MM.1S (cell line): Measurements from ENCODE around the gene TNFAIP3.

Experiments
- DNase-seq: peaks from one replicate; pipeline ENCODE4 v3.0.0-alpha.2; 2015
- H2AFZ ChIP-seq: fragments of 300-600 bp; sonication (generic); 2 replicates; pipeline ENCODE4 v1.6.0; 2016; ENCODE audit warnings: antibody characterized with exemption, low read length
- H3F3A ChIP-seq: fragments of 300-600 bp; sonication (generic); 2 replicates; pipeline ENCODE4 v1.6.1; 2016; ENCODE audit warnings: mild to moderate bottlenecking, antibody characterized with exemption, low read length, moderate library complexity, mixed read lengths; ENCODE audit not compliant: insufficient read depth
- H3K27ac ChIP-seq: fragments of 300-600 bp; sonication (generic); 2 replicates; pipeline ENCODE4 v1.5.1; 2016; ENCODE audit warnings: mild to moderate bottlenecking, low read length
- H3K27me3 ChIP-seq: fragments of 300-600 bp; sonication (generic); replicated peaks from 2 replicates; pipeline ENCODE4 v1.6.0; 2016; ENCODE audit warnings: low read length; ENCODE audit not compliant: insufficient read depth
- H3K36me3 ChIP-seq: fragments of 300-600 bp; sonication (generic); replicated peaks from 2 replicates; pipeline ENCODE4 v1.6.1; 2016; ENCODE audit warnings: mild to moderate bottlenecking, low read length, mixed read lengths; ENCODE audit not compliant: insufficient read depth
- H3K4me1 ChIP-seq: fragments of 300-600 bp; sonication (generic); 2 replicates; pipeline ENCODE4 v1.6.1; 2016; ENCODE audit warnings: low read length, mixed read lengths
- H3K4me2 ChIP-seq: fragments of 300-600 bp; sonication (generic); 2 replicates; pipeline ENCODE4 v1.6.0; 2016; ENCODE audit warnings: low read depth, low read length
- H3K4me3 ChIP-seq: fragments of 300-600 bp; sonication (generic); 2 replicates; pipeline ENCODE4 v1.5.1; 2016; ENCODE audit warnings: low read length, mixed read lengths
- H3K79me2 ChIP-seq: fragments of 300-600 bp; sonication (generic); 2 replicates; pipeline ENCODE4 v1.6.1; 2016; ENCODE audit warnings: mixed run types, low read length, mixed read lengths
- H3K9ac ChIP-seq: fragments of 300-600 bp; sonication (generic); 2 replicates; pipeline ENCODE4 v1.6.1; 2016; ENCODE audit warnings: low read length, mixed read lengths
- H3K9me2 ChIP-seq: fragments of 300-600 bp; sonication (generic); replicated peaks from 2 replicates; pipeline ENCODE4 v1.6.1; 2016; ENCODE audit warnings: mild to moderate bottlenecking, low read length, mixed read lengths; ENCODE audit not compliant: insufficient read depth
- H3K9me3 ChIP-seq: fragments of 300-600 bp; sonication (generic); replicated peaks from 2 replicates; pipeline ENCODE4 v1.6.1; 2016; ENCODE audit warnings: mild to moderate bottlenecking, low read length, mixed read lengths; ENCODE audit not compliant: insufficient read depth
- H4K20me1 ChIP-seq: fragments of 300-600 bp; sonication (generic); 2 replicates; pipeline ENCODE4 v1.6.1; 2016; ENCODE audit warnings: mild to moderate bottlenecking, low read length, moderate library complexity, mixed read lengths; ENCODE audit not compliant: insufficient read depth
- EZH2 ChIP-seq: fragments of 300-600 bp; sonication (generic); optimal IDR thresholded peaks from 2 replicates; pipeline ENCODE3; 2017; ENCODE audit warnings: low read depth, mild to moderate bottlenecking, antibody characterized with exemption, low read length, mixed read lengths
- EZH2phosphoT487 ChIP-seq: fragments of 300-600 bp; sonication (generic); IDR thresholded peaks from 2 replicates; pipeline ENCODE4 v1.6.1; 2018; ENCODE audit warnings: antibody characterized with exemption, low read length
- TF ChIP-seq, protein P1 (sequence below): fragments of 300-600 bp; sonication (generic); IDR thresholded peaks from 2 replicates; pipeline ENCODE4 v1.5.1; 2016; ENCODE audit warnings: antibody characterized with exemption, low read length, mixed read lengths

Gene TNFAIP3

DNA sequence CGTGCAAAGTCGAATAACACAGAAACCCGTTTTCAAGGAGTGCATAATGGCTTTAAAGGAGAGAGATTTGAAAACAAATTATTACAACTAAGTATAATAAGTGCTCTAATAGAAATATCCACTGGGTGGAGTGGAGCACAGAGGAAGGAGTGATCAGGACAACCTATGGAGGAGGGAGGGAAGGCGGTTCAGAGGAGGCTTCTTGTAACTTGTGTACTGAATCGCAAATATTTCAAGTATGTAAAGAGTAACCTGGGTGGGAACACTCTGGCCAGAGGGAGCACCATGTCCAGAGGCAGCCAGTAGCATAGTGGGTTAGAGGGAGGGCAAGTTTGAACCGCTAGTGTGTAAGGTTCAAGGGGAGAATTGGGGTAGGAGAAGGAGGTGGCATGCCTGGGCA, 21.6 kb upstream of the TNFAIP3 start:
- no peak overlapping the region for H3K4me3 ChIP-seq
- no peak overlapping the region for H3K27ac ChIP-seq
- H3K9me3 ChIP-seq: no peaks in the 10 kb centered on the region
- no peak for DNase-seq
- no peak overlapping the region for H3K9ac ChIP-seq
- no peaks in the 10 kb centered on the region for H3K79me2 ChIP-seq
- H2AFZ ChIP-seq: no peak overlapping the region
- H3K4me2 ChIP-seq: no peak overlapping the region
- no peaks in the 10 kb centered on the region for H4K20me1 ChIP-seq
- no peaks in the 10 kb centered on the region for H3F3A ChIP-seq
- no peaks in the 10 kb centered on the region for H3K4me1 ChIP-seq
- TF ChIP-seq EZH2 (no peak), EZH2phosphoT487 (no peak)
- TF ChIP-seq, protein P1, sequence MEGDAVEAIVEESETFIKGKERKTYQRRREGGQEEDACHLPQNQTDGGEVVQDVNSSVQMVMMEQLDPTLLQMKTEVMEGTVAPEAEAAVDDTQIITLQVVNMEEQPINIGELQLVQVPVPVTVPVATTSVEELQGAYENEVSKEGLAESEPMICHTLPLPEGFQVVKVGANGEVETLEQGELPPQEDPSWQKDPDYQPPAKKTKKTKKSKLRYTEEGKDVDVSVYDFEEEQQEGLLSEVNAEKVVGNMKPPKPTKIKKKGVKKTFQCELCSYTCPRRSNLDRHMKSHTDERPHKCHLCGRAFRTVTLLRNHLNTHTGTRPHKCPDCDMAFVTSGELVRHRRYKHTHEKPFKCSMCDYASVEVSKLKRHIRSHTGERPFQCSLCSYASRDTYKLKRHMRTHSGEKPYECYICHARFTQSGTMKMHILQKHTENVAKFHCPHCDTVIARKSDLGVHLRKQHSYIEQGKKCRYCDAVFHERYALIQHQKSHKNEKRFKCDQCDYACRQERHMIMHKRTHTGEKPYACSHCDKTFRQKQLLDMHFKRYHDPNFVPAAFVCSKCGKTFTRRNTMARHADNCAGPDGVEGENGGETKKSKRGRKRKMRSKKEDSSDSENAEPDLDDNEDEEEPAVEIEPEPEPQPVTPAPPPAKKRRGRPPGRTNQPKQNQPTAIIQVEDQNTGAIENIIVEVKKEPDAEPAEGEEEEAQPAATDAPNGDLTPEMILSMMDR: no peak
- H3K27me3 ChIP-seq: no peaks in the 10 kb centered on the region
- H3K9me2 ChIP-seq: no peaks in the 10 kb centered on the region
- no peaks in the 10 kb centered on the region for H3K36me3 ChIP-seq

DNA sequence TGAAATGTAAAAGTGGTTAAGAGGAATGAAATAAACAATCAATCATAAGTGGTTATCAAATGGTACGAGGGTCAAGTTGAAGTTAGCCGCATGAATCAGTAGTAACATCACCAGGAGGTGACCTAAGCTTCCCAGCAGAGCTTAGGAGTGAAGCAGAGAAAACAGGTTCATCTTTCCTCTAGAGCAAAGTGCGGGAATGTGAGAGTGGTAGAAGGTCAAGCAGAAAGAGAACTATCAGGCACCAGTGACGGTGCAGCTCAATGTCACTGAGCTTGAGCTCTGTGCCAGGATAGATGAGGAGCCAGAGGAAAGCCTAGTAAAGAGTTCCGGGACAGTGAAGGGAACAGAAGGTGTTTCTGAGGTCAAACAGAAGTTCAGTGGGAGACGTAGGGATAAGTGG, 20.8 kb upstream of the TNFAIP3 start:
- H3K9me2 ChIP-seq: no peaks in the 10 kb centered on the region
- H3K4me3 ChIP-seq: no peak overlapping the region
- no peak for DNase-seq
- no peak overlapping the region for H3K4me2 ChIP-seq
- TF ChIP-seq, protein P1: no peak
- TF ChIP-seq EZH2: no peak
- TF ChIP-seq EZH2phosphoT487: no peak
- H3F3A ChIP-seq: no peaks in the 10 kb centered on the region
- no peak overlapping the region for H3K9ac ChIP-seq
- no peaks in the 10 kb centered on the region for H3K9me3 ChIP-seq
- no peaks in the 10 kb centered on the region for H4K20me1 ChIP-seq
- H2AFZ ChIP-seq: no peak overlapping the region
- no peaks in the 10 kb centered on the region for H3K4me1 ChIP-seq
- no peak overlapping the region for H3K27ac ChIP-seq
- H3K27me3 ChIP-seq: no peaks in the 10 kb centered on the region
- no peaks in the 10 kb centered on the region for H3K36me3 ChIP-seq
- no peaks in the 10 kb centered on the region for H3K79me2 ChIP-seq

DNA sequence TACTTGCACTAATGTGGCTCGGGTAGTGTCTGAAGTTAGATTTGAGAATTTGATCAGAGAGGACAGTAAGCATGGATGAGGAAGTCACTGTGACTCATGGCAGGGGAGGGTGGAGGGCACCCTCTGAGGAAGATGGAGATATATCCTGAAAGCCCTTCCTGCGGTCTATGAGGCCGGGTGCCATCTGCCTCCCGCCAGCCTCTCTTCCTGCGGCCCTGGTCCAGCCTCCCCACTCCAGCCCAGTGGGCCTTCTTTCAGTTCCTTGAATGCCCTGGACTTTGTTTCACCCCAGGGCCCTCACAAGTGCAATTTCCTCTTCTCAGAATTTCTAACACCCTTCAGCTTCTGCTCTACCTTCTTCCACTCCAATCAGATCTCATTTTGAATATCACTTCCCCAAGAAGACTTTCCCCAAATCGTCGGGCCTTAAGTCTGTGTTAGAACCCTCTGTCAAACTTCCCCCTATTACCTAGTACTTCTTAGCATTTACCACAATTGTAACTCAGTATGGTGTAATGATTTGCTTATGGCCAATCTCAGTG, 20.2 kb upstream of the TNFAIP3 start:
- no peak for DNase-seq
- Histone ChIP-seq H3K27ac (no peak overlapping the region), H3K4me2 (no peak overlapping the region)

More for the DNA sequence above, 20.2 kb upstream of the TNFAIP3 start:
- Histone ChIP-seq H3K4me1 (no peaks in the 10 kb centered on the region), H3F3A (no peaks in the 10 kb centered on the region), H3K36me3 (no peaks in the 10 kb centered on the region), H2AFZ (no peak overlapping the region), H3K9me3 (no peaks in the 10 kb centered on the region), H3K9ac (no peak overlapping the region), H3K9me2 (no peaks in the 10 kb centered on the region), H3K79me2 (no peaks in the 10 kb centered on the region), H3K27me3 (no peaks in the 10 kb centered on the region), H3K4me3 (no peak overlapping the region), H4K20me1 (no peaks in the 10 kb centered on the region)
- TF ChIP-seq EZH2 (no peak), EZH2phosphoT487 (no peak)
- TF ChIP-seq, protein P1: no peak
